Measurements from ENCODE around the gene WEE1.

DNA sequence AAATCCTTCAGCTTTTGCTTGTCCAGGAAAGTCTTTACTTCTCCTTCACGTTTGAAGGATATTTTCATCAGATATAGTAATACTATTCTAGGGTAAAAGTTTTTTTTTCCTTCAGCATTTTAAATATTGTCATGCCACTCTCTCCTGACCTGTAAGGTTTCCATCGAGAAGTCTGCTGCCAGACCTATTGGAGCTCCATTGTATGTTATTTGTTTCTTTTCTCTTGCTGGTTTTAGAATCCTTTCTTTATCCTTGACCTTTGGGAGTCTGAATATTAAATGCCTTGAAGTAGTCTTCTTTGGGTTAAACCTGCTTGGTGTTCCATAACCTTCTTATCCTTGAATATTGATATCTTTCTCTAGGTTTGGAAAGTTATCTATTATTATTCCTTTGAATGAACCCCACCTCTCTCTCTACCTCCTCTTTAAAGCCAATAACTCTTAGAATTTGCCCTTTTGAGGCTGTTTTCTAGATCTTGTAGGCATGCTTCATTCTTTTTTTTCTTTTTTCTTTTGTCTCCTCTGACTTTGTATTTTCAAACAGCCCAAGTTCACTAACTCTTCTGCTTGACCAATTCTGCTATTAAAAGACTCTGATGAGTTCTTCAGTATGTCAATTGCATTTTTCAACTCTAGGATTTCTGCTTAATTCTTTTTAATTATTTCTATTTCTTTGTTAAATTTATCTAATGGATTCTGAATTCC, 12.0 kb upstream of the WEE1 start:
- TF ChIP-seq LEF1 (IDR thresholded peaks at IDR 0.05; ENCODE audit: borderline replicate concordance) (no peak), BHLHE40 (IDR thresholded peaks at IDR 0.05; ENCODE audit: borderline replicate concordance) (no peak), TARDBP (IDR thresholded peaks at IDR 0.05) (no peak), SP1 (IDR thresholded peaks at IDR 0.05) (no peak), ZNF384 (IDR thresholded peaks at IDR 0.05) (no peak), FOXM1 (IDR thresholded peaks at IDR 0.05; ENCODE audit: borderline replicate concordance) (no peak), HDGF (IDR thresholded peaks at IDR 0.05; ENCODE audit: borderline replicate concordance) (no peak), L3MBTL2 (conservative IDR thresholded peaks at IDR 0.05) (no peak), FOXA1 (IDR thresholded peaks at IDR 0.05) (no peak), CTBP1 (IDR thresholded peaks at IDR 0.05; ENCODE audit: borderline replicate concordance) (no peak), NFRKB (IDR thresholded peaks at IDR 0.05) (no peak), SUZ12 (IDR thresholded peaks at IDR 0.05) (no peak), FOXK2 (IDR thresholded peaks at IDR 0.05) (no peak), ELF4 (IDR thresholded peaks at IDR 0.05) (no peak)

Measured in HEK293T (cell line).